ENCODE results near the gene BHLHE40.

Gene BHLHE40

GRCh38 chr3:5004319-5005152 lies 25.3 kb downstream of the BHLHE40 start:
- Histone ChIP-seq H3K4me1 (ENCODE audit: insufficient read depth, low read length) (peaks cover 3% of the 10 kb centered on the region; the same call in 1 of the 2 replicates), H3K36me3 (ENCODE audit: insufficient read depth, low read length) (no peaks in the 10 kb centered on the region), H3K4me3 (ENCODE audit: low read length) (no peak overlapping the region), H3K27me3 (ENCODE audit: insufficient read depth, low read length) (no peaks in the 10 kb centered on the region), H3K9me3 (ENCODE audit: insufficient read depth, low read depth, low read length) (no peaks in the 10 kb centered on the region), H3K27ac (ENCODE audit: low read depth, low read length) (no peak overlapping the region), H3K9ac (ENCODE audit: low read depth, low read length) (no peak overlapping the region)
- WGBS: 87% methylated on average over 12 of the region's 12 CpGs

GRCh38 chr3:5005367-5005766 lies 26.1 kb downstream of the BHLHE40 start:
- H3K27me3 ChIP-seq (ENCODE audit: insufficient read depth, low read length): no peaks in the 10 kb centered on the region
- WGBS: 64% methylated on average over 4 of the region's 4 CpGs
- no peak overlapping the region for H3K27ac ChIP-seq (ENCODE audit: low read depth, low read length)
- no peak overlapping the region for H3K9ac ChIP-seq (ENCODE audit: low read depth, low read length)
- H3K4me3 ChIP-seq (ENCODE audit: low read length): no peak overlapping the region
- no peaks in the 10 kb centered on the region for H3K4me1 ChIP-seq (ENCODE audit: insufficient read depth, low read length)
- H3K36me3 ChIP-seq (ENCODE audit: insufficient read depth, low read length): no peaks in the 10 kb centered on the region
- H3K9me3 ChIP-seq (ENCODE audit: insufficient read depth, low read depth, low read length): no peaks in the 10 kb centered on the region

- Histone ChIP-seq H3K36me3 (ENCODE audit: insufficient read depth, low read length) (no peaks in the 10 kb centered on the region), H3K27ac (ENCODE audit: low read depth, low read length) (no peak overlapping the region), H3K4me3 (ENCODE audit: low read length) (no peak overlapping the region), H3K4me1 (ENCODE audit: insufficient read depth, low read length) (no peaks in the 10 kb centered on the region), H3K9me3 (ENCODE audit: insufficient read depth, low read depth, low read length) (no peaks in the 10 kb centered on the region), H3K27me3 (ENCODE audit: insufficient read depth, low read length) (no peaks in the 10 kb centered on the region), H3K9ac (ENCODE audit: low read depth, low read length) (no peak overlapping the region)
- WGBS: 88% methylated on average over 9 of the region's 9 CpGs
These were observed 27.5 kb downstream of the BHLHE40 start for GRCh38 chr3:5006755-5007202.

- 79% methylated on average over 6 of the region's 6 CpGs for WGBS
- no peak overlapping the region for H3K4me3 ChIP-seq (ENCODE audit: low read length)
These were observed 28.6 kb downstream of the BHLHE40 start for GRCh38 chr3:5007873-5008272.

GRCh38 chr3:5009506-5010109 lies 30.4 kb downstream of the BHLHE40 start:
- Histone ChIP-seq H3K27me3 (ENCODE audit: insufficient read depth, low read length) (no peaks in the 10 kb centered on the region), H3K36me3 (ENCODE audit: insufficient read depth, low read length) (no peaks in the 10 kb centered on the region), H3K27ac (ENCODE audit: low read depth, low read length) (no peak overlapping the region), H3K4me1 (ENCODE audit: insufficient read depth, low read length) (peaks cover 16% of the 10 kb centered on the region), H3K9ac (ENCODE audit: low read depth, low read length) (no peak overlapping the region), H3K4me3 (ENCODE audit: low read length) (no peak overlapping the region), H3K9me3 (ENCODE audit: insufficient read depth, low read depth, low read length) (no peaks in the 10 kb centered on the region)
- 86% methylated on average over 12 of the region's 12 CpGs for WGBS

More at GRCh38 chr3:5007873-5008272, 28.6 kb downstream of the BHLHE40 start:
- Histone ChIP-seq H3K9me3 (ENCODE audit: insufficient read depth, low read depth, low read length) (no peaks in the 10 kb centered on the region), H3K9ac (ENCODE audit: low read depth, low read length) (no peak overlapping the region), H3K4me1 (ENCODE audit: insufficient read depth, low read length) (no peaks in the 10 kb centered on the region), H3K36me3 (ENCODE audit: insufficient read depth, low read length) (no peaks in the 10 kb centered on the region), H3K27ac (ENCODE audit: low read depth, low read length) (no peak overlapping the region), H3K27me3 (ENCODE audit: insufficient read depth, low read length) (no peaks in the 10 kb centered on the region)

GRCh38 chr3:5010140-5010539 lies 30.9 kb downstream of the BHLHE40 start:
- Histone ChIP-seq H3K9me3 (ENCODE audit: insufficient read depth, low read depth, low read length) (no peaks in the 10 kb centered on the region), H3K36me3 (ENCODE audit: insufficient read depth, low read length) (no peaks in the 10 kb centered on the region), H3K27ac (ENCODE audit: low read depth, low read length) (no peak overlapping the region), H3K4me1 (ENCODE audit: insufficient read depth, low read length) (peaks cover 16% of the 10 kb centered on the region), H3K4me3 (ENCODE audit: low read length) (no peak overlapping the region), H3K9ac (ENCODE audit: low read depth, low read length) (no peak overlapping the region), H3K27me3 (ENCODE audit: insufficient read depth, low read length) (no peaks in the 10 kb centered on the region)
- whole genome bisulfite sequencing: 93% methylated on average over 5 of the region's 6 CpGs

GRCh38 chr3:5010706-5011554 lies 31.7 kb downstream of the BHLHE40 start:
- H3K27ac ChIP-seq (ENCODE audit: low read depth, low read length): no peak overlapping the region
- no peak overlapping the region for H3K4me3 ChIP-seq (ENCODE audit: low read length)
- WGBS: 93% methylated on average over 7 of the region's 7 CpGs
- no peaks in the 10 kb centered on the region for H3K27me3 ChIP-seq (ENCODE audit: insufficient read depth, low read length)
- H3K9me3 ChIP-seq (ENCODE audit: insufficient read depth, low read depth, low read length): no peaks in the 10 kb centered on the region
- H3K36me3 ChIP-seq (ENCODE audit: insufficient read depth, low read length): no peaks in the 10 kb centered on the region
- H3K9ac ChIP-seq (ENCODE audit: low read depth, low read length): no peak overlapping the region
- H3K4me1 ChIP-seq (ENCODE audit: insufficient read depth, low read length): peaks cover 16% of the 10 kb centered on the region

GRCh38 chr3:5011555-5012256 lies 32.5 kb downstream of the BHLHE40 start:
- Histone ChIP-seq H3K9me3 (ENCODE audit: insufficient read depth, low read depth, low read length) (no peaks in the 10 kb centered on the region), H3K4me3 (ENCODE audit: low read length) (no peak overlapping the region), H3K9ac (ENCODE audit: low read depth, low read length) (no peak overlapping the region), H3K36me3 (ENCODE audit: insufficient read depth, low read length) (no peaks in the 10 kb centered on the region), H3K27me3 (ENCODE audit: insufficient read depth, low read length) (no peaks in the 10 kb centered on the region), H3K4me1 (ENCODE audit: insufficient read depth, low read length) (peaks cover 16% of the 10 kb centered on the region), H3K27ac (ENCODE audit: low read depth, low read length) (no peak overlapping the region)
- 85% methylated on average over 14 of the region's 14 CpGs for WGBS

- Histone ChIP-seq H3K4me1 (ENCODE audit: insufficient read depth, low read length) (peaks cover 16% of the 10 kb centered on the region), H3K27me3 (ENCODE audit: insufficient read depth, low read length) (no peaks in the 10 kb centered on the region), H3K27ac (ENCODE audit: low read depth, low read length) (no peak overlapping the region), H3K9me3 (ENCODE audit: insufficient read depth, low read depth, low read length) (no peaks in the 10 kb centered on the region), H3K36me3 (ENCODE audit: insufficient read depth, low read length) (no peaks in the 10 kb centered on the region), H3K9ac (ENCODE audit: low read depth, low read length) (no peak overlapping the region), H3K4me3 (ENCODE audit: low read length) (no peak overlapping the region)
- 85% methylated on average over 2 of the region's 2 CpGs for WGBS
These were observed 33.1 kb downstream of the BHLHE40 start for GRCh38 chr3:5012367-5012766.

- no peaks in the 10 kb centered on the region for H3K36me3 ChIP-seq (ENCODE audit: insufficient read depth, low read length)
- H3K27ac ChIP-seq (ENCODE audit: low read depth, low read length): no peak overlapping the region
- H3K9me3 ChIP-seq (ENCODE audit: insufficient read depth, low read depth, low read length): no peaks in the 10 kb centered on the region
- peaks cover 16% of the 10 kb centered on the region for H3K4me1 ChIP-seq (ENCODE audit: insufficient read depth, low read length)
- H3K27me3 ChIP-seq (ENCODE audit: insufficient read depth, low read length): no peaks in the 10 kb centered on the region
- H3K9ac ChIP-seq (ENCODE audit: low read depth, low read length): no peak overlapping the region
- 55% methylated on average over 5 of the region's 5 CpGs for WGBS
- no peak overlapping the region for H3K4me3 ChIP-seq (ENCODE audit: low read length)
These were observed 34.0 kb downstream of the BHLHE40 start for GRCh38 chr3:5013021-5013906.
